Activated naive CD4-positive, alpha-beta T cell treated with anti-CD3 and anti-CD28 coated beads for 36 hours (primary cell): ENCODE measurements around the gene SLC22A14. TPM values are rescaled to one million over a fixed set of nuclear protein-coding genes. Genes with fewer than 3 reads are reported as not detected.

Experiments used
- CTCF ChIA-PET: fragments of 350-600 bp; sonication (Branson Sonifier 250); formaldehyde crosslinking; loops from one replicate; lab custom pipeline; 2021; ENCODE audit warnings: antibody characterized with exemption; lab: Charles Lee
- DNase-seq: peaks from one replicate; pipeline ENCODE4 v3.0.0-alpha.2; 2020
- H3K27ac Mint-ChIP-seq: one replicate; pipeline ENCODE4 v1.8.0; 2021; ENCODE audit warnings: mild to moderate bottlenecking, mixed read lengths
- H3K27me3 Mint-ChIP-seq: one replicate; pipeline ENCODE4 v1.8.0; 2021; ENCODE audit warnings: low read depth, mixed read lengths
- H3K36me3 Mint-ChIP-seq: one replicate; pipeline ENCODE4 v1.8.0; 2021; ENCODE audit warnings: low read depth, mixed read lengths
- H3K4me1 Mint-ChIP-seq: one replicate; pipeline ENCODE4 v1.8.0; 2021; ENCODE audit warnings: low read depth, mixed read lengths
- H3K4me3 Mint-ChIP-seq: one replicate; pipeline ENCODE4 v1.8.0; 2021; ENCODE audit warnings: mild to moderate bottlenecking, moderate library complexity, mixed read lengths
- H3K9me3 Mint-ChIP-seq: one replicate; pipeline ENCODE4 v1.8.0; 2021; ENCODE audit warnings: mixed read lengths
- intact Hi-C: fragments of 100-400 bp; cut with micrococcal nuclease; formaldehyde crosslinking; loops from one replicate; pipeline ENCODE4 v1.15.1; 2023
- total RNA-seq, 2 experiments: library from RNA; stranded (reverse); gene quantifications; one replicate each; pipeline ENCODE4 v1.2.3, GENCODE V29; 2021

The SLC22A14 gene
- total RNA-seq, 2 experiments from 2014 or later = not detected

DNA sequence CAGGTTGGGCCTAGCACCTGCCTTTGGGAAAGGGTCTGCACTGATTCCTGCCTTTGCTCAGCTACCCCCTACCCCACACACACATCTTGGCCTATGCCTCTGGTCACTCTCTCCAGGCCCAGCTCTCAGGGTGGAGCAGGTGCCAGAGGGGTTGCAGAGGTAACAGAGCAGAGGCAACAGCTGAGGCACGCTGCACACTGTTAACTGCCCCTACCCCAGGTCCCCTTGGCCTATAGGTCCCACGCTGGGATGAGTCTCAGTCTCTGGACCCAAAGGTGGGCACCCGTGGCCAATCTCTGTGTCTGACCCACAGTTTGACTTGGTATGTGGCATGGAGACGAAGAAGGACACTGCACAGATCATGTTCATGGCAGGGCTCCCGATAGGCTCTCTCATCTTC, 24.8 kb downstream of the SLC22A14 start:
- H3K4me1 Mint-ChIP-seq = no peaks in the 10 kb centered on the region
- CTCF ChIA-PET = no interaction called here
- DNase-seq = no peak
- no peaks in the 10 kb centered on the region for H3K27me3 Mint-ChIP-seq
- intact Hi-C loops = no loop called here
- H3K4me3 Mint-ChIP-seq = no peak overlapping the region
- H3K27ac Mint-ChIP-seq = no peak overlapping the region
- peaks cover 2% of the 10 kb centered on the region for H3K9me3 Mint-ChIP-seq
- no peaks in the 10 kb centered on the region for H3K36me3 Mint-ChIP-seq

DNA sequence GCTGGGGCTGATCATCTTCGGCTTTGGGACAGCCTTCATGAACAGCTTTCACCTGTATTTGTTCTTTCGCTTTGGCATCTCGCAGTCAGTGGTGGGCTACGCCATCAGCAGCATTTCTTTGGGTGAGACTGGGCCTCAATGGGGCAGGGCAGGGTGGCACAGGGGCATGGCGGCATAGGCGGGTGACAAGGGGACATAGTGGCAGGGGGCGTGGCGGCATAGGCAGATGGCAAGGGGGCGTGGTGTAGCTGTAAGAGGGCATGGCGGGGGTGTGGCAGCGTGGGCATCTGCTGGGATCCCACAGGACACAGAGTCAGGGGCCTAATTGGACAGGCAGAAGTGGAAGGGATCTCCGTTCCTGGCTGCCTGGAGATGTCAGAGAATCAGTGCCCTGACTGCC, 25.5 kb downstream of the SLC22A14 start:
- H3K4me3 Mint-ChIP-seq = no peak overlapping the region

GRCh38 chr3:38308456-38308855, 26.4 kb downstream of the SLC22A14 start:
- no peak overlapping the region for H3K4me3 Mint-ChIP-seq
- intact Hi-C loops = no loop called here
- CTCF ChIA-PET = no interaction called here
- no peaks in the 10 kb centered on the region for H3K4me1 Mint-ChIP-seq
- peaks cover 2% of the 10 kb centered on the region for H3K9me3 Mint-ChIP-seq
- H3K27me3 Mint-ChIP-seq = no peaks in the 10 kb centered on the region
- no peak for DNase-seq
- no peaks in the 10 kb centered on the region for H3K36me3 Mint-ChIP-seq
- no peak overlapping the region for H3K27ac Mint-ChIP-seq

More for the DNA sequence above, 25.5 kb downstream of the SLC22A14 start:
- Mint-ChIP-seq H3K4me1 (no peaks in the 10 kb centered on the region), H3K36me3 (no peaks in the 10 kb centered on the region), H3K27me3 (no peaks in the 10 kb centered on the region), H3K9me3 (peaks cover 2% of the 10 kb centered on the region), H3K27ac (no peak overlapping the region)
- no peak for DNase-seq
- intact Hi-C loops = no loop called here
- CTCF ChIA-PET = no interaction called here

DNA sequence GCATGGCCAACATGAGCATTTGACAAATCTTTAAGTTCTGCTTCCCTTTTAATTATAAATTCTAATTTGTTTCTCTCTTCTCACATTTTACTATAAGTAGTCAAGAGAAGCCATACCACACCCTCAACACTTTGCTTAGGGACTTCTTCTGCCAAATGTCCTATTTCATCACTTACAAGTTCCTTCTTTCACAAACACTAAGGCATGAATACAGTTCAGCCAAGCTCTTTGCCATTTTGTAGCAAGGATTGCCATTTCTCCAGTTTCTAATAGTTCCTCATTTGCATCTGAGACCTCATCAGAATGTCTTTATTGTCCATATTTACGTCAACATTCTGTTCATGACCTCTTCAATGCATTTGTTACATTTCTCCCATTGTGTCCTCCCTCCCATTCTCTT, 29.4 kb downstream of the SLC22A14 start:
- H3K9me3 Mint-ChIP-seq = no peaks in the 10 kb centered on the region
- no peak for DNase-seq
- CTCF ChIA-PET = no interaction called here

GRCh38 chr3:38311941-38312340, 29.8 kb downstream of the SLC22A14 start:
- Mint-ChIP-seq H3K36me3 (no peaks in the 10 kb centered on the region), H3K27me3 (no peaks in the 10 kb centered on the region), H3K9me3 (no peaks in the 10 kb centered on the region), H3K27ac (no peak overlapping the region), H3K4me3 (no peak overlapping the region), H3K4me1 (no peaks in the 10 kb centered on the region)
- CTCF ChIA-PET = no interaction called here
- DNase-seq = no peak
- intact Hi-C loops = no loop called here

More for the DNA sequence above, 29.4 kb downstream of the SLC22A14 start:
- Mint-ChIP-seq H3K27ac (no peak overlapping the region), H3K4me3 (no peak overlapping the region), H3K36me3 (no peaks in the 10 kb centered on the region), H3K4me1 (no peaks in the 10 kb centered on the region), H3K27me3 (no peaks in the 10 kb centered on the region)
- intact Hi-C loops = no loop called here

DNA sequence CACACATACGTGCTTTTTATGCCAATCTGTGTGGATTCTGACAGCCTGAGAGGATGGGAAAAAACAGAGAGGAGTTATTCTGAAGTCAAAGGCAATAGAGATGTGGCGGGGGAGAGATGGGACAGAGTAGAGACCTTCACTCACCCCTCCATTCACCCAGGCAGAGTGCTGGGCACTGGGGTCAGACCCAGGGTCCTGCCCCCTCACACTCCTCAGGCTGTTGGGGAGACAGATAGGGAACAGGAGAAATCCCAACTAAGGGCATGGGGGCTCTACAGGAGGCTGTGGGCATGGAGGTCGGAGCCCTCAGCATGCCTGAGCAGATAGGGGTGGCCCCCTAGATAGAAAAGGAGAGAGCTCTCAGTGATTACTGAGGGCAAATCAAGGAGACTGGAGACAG, 30.3 kb downstream of the SLC22A14 start:
- Mint-ChIP-seq H3K4me1 (no peaks in the 10 kb centered on the region), H3K9me3 (no peaks in the 10 kb centered on the region), H3K27ac (no peak overlapping the region), H3K27me3 (no peaks in the 10 kb centered on the region), H3K4me3 (no peak overlapping the region), H3K36me3 (no peaks in the 10 kb centered on the region)
- CTCF ChIA-PET = no interaction called here
- intact Hi-C loops = no loop called here
- DNase-seq = no peak

DNA sequence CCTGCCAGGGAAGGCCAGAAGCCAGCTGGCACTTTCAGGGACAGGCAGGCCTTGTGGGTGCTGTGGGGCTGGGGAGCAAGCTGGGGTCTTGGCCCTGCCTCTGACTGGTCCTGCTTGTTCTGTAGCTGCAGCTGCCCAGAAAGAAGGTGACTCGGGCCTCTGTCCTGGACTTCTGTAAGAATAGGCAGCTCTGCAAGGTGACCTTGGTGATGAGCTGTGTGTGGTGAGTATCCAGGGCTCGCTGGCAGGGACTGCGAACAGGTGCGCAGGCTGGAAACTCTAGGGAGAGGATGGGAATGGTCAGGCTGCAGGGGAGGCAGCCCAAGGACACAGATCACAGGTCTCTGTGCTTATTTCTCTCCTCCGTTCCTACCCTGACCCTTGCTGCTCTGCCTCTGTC, 31.2 kb downstream of the SLC22A14 start:
- Mint-ChIP-seq H3K36me3 (no peaks in the 10 kb centered on the region), H3K27me3 (no peaks in the 10 kb centered on the region), H3K9me3 (no peaks in the 10 kb centered on the region), H3K4me1 (no peaks in the 10 kb centered on the region), H3K4me3 (no peak overlapping the region), H3K27ac (no peak overlapping the region)
- DNase-seq = no peak
- intact Hi-C loops = no loop called here
- CTCF ChIA-PET = no interaction called here

- H3K4me1 Mint-ChIP-seq = no peaks in the 10 kb centered on the region
- H3K36me3 Mint-ChIP-seq = no peaks in the 10 kb centered on the region
- intact Hi-C loops = no loop called here
- H3K27me3 Mint-ChIP-seq = no peaks in the 10 kb centered on the region
- H3K9me3 Mint-ChIP-seq = no peaks in the 10 kb centered on the region
- H3K27ac Mint-ChIP-seq = no peak overlapping the region
- no peak for DNase-seq
- CTCF ChIA-PET = no interaction called here
- H3K4me3 Mint-ChIP-seq = no peak overlapping the region
Measured at GRCh38 chr3:38313695-38314094, 31.6 kb downstream of the SLC22A14 start.

- Mint-ChIP-seq H3K4me1 (no peaks in the 10 kb centered on the region), H3K27me3 (no peaks in the 10 kb centered on the region), H3K36me3 (no peaks in the 10 kb centered on the region), H3K9me3 (no peaks in the 10 kb centered on the region), H3K27ac (no peak overlapping the region), H3K4me3 (no peak overlapping the region)
- no peak for DNase-seq
- intact Hi-C loops = no loop called here
- CTCF ChIA-PET = no interaction called here
Measured at GRCh38 chr3:38314112-38314763, 32.1 kb downstream of the SLC22A14 start.

GRCh38 chr3:38314764-38315487, 32.8 kb downstream of the SLC22A14 start:
- intact Hi-C loops = no loop called here
- Mint-ChIP-seq H3K27ac (no peak overlapping the region), H3K36me3 (no peaks in the 10 kb centered on the region), H3K4me3 (no peak overlapping the region), H3K9me3 (no peaks in the 10 kb centered on the region), H3K4me1 (no peaks in the 10 kb centered on the region), H3K27me3 (no peaks in the 10 kb centered on the region)
- CTCF ChIA-PET = no interaction called here
- DNase-seq = no peak

DNA sequence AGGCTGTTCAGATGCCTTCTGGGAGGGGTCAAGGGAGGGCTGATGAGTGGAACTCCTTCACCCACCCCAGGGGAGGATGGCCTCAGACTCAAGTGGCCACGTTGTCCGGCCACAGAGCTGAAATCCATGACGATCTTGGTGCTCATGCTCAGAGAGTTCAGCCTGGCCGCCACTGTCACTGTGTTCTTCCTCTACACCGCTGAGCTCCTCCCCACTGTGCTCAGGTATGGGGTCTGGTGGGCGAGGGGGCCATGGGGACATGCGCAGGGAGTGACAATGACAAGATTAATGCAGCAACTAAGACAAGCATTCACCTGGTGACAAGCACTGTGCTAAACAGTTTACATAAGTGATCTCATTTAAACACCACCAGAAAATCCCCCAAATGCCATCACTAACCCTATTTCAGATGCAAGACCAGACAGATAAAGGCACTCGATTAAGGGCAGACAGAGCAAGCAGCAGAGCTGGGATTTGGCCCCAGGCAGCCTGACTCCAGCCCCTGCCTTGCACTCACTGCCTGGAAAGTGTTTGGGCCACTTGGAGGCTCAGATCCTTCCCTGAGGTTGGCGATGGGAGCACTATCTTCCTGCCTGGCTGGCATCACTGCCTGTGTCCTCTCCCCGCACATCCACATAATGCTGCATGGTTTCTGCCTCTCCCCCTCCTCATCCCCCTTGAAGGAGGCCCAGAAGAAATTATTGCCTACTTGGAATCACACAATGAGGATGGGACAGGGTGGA, 33.6 kb downstream of the SLC22A14 start:
- H3K27ac Mint-ChIP-seq = no peak overlapping the region
- peaks cover 3% of the 10 kb centered on the region for H3K9me3 Mint-ChIP-seq
- H3K4me1 Mint-ChIP-seq = no peaks in the 10 kb centered on the region
- no peak for DNase-seq
- no peaks in the 10 kb centered on the region for H3K36me3 Mint-ChIP-seq
- CTCF ChIA-PET = no interaction called here
- no peak overlapping the region for H3K4me3 Mint-ChIP-seq
- intact Hi-C loops = no loop called here
- H3K27me3 Mint-ChIP-seq = no peaks in the 10 kb centered on the region

DNA sequence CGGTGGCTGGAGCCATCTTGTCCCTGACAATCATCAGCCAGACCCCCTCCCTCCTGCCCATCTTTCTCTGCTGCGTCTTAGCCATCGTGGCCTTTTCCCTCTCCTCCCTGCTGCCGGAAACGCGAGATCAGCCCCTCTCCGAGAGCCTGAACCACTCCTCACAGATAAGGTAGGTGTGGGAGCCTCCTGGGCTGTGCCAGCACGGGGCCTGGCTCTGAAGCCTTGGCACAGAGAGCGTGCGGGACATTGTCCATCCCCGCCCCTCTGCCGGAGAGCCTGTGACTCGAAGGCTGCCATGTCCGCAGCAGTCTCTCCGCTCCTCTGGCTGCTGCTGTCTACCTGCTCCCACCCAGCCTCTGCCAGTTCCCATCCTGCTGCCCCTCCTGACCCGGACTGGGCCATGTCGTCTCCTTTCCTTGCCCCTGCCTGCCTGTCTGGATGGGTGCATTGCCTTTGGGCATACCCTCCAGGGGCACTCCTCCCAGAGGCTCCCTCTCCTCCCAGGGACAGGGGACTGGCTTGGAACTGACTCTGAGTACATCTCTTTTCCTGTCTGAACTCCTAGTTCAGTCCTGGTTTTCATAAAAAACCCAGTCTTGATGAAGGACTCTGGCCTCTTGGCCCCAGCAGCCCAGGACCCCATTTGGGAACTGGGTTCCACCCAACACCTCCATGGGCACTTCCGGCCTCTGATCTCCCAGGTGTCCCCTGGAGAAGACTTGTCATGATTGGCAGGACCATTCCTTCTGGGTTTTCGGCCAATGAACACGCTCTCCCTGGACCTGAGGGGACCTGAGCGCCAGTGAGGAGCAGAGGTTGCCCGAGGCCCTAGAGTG, 34.5 kb downstream of the SLC22A14 start:
- H3K27me3 Mint-ChIP-seq = no peaks in the 10 kb centered on the region
- no peak overlapping the region for H3K4me3 Mint-ChIP-seq
- no peak overlapping the region for H3K27ac Mint-ChIP-seq
- H3K4me1 Mint-ChIP-seq = no peaks in the 10 kb centered on the region
- CTCF ChIA-PET = no interaction called here
- H3K36me3 Mint-ChIP-seq = no peaks in the 10 kb centered on the region
- H3K9me3 Mint-ChIP-seq = peaks cover 6% of the 10 kb centered on the region
- no peak for DNase-seq
- intact Hi-C loops = no loop called here
